ENCODE results near the gene SCFD1. TPM values are rescaled to one million over a fixed set of nuclear protein-coding genes. Genes with fewer than 3 reads are reported as not detected.

The SCFD1 gene
- 40.8 and 43.5 TPM in 2 replicates for total RNA-seq

DNA sequence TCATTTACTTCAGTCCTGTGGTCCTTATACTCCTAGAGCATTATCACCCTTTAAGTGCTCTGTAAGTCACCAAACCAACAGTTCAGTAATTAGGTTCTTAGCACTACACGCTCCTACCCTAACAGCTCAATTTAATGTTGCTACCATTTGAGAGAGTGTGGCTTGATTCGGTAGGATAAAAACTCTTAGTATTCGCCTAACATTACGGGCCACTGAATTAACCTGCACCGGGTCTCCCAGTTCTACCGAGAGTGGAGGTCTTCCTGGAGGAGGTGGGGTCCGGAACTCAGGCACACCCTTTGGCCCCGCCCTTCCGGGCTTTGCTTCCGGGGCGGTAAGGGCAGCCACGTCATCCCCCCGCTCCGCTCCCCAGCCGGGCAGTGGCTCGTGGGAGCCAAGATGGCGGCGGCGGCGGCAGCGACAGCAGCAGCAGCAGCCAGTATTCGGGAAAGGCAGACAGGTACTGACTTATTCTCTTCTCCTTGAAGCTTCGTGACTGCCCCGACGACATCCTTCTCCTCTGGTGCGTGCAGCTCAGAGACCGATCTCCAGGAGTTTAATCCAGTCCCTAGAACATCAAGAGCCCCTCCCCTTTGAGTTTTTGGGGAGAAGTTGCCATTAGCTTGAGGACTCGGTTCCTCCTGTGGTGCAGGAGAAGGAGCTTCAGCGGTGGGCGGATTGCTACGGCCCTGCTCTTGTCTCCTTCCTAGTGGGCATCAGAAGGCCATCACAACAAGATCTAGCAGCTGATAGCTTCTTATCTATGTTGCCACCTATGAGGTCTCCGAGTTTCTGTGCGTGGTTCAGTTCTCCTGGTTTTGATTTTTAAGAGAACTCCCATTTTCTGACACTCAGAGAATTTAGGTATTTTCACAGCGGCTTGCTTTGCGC lies at the start of gene SCFD1:
SCFD1 (plus strand) TSS at position 380 of the 891 bp plus-strand sequence; CDS start at position 400, 20 bp downstream.

Other genes with a start within 250 kb of the SCFD1 start
- gene G2E3, start 63.2 kb upstream of the SCFD1 start, total RNA-seq: 10.0 and 10.6 TPM in 2 replicates